ENCODE results near the gene PYGO2. TPM values are rescaled to one million over a fixed set of nuclear protein-coding genes. Genes with fewer than 3 reads are reported as not detected.

The PYGO2 gene
- total and polyA plus RNA-seq, 3 donors from 2014 or later, result 31.0 to 34.9 (median 33.2) TPM

DNA sequence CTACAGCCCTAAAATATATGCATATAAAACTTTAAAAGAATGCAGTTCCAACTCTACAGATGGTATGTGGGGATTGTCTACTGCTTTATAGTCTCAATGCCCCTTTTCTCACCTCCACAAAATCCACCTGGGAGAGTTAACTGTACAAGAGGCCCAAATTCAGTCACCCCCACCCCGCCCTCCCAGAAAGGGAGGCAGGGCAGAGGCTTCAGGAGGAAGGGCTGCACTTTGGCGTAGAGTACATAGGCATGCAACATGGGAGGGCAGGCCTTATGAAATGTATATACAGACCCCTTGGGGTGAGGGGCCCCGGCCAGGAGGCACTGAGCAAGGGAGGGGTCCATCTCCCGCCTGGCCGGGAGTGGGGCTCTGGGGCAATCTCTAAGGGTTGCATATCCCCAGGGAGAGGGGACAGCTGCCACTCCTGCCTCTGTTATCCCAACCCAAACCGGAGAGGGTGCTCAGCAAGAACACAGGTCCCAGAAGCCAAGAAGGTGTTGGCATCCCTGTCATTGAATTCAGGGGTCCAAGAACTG is 1.3 kb upstream of the PYGO2 start:
- peaks cover 15% of the 10 kb centered on the region for H3K4me1 ChIP-seq
- no peak for TF ChIP-seq POLR2A (IDR thresholded peaks at IDR 0.05)
- TF ChIP-seq CTCF (IDR thresholded peaks at IDR 0.05), result no peak
- no peaks in the 10 kb centered on the region for H3K36me3 ChIP-seq (ENCODE audit: low read depth, missing control alignments)
- 44 to 58% methylated on average over 6 of the region's 6 CpGs for WGBS, 2 donors
- H3K27me3 ChIP-seq, result no peaks in the 10 kb centered on the region
- intact Hi-C loops (cut with DNase I; ENCODE audit: low total_unique reads), result no loop called here
- peak overlapping the region in 1 of 2 donors; percentile 99 for H3K27ac ChIP-seq
- peak overlapping the region in 1 of 2 donors; percentile 93 for H3K4me3 ChIP-seq
- H3K9me3 ChIP-seq, result no peaks in the 10 kb centered on the region
- DNase-seq, result no peak

- peak overlapping the region; percentile 72 to 93 for H3K4me3 ChIP-seq
- H3K27me3 ChIP-seq, result no peaks in the 10 kb centered on the region
- intact Hi-C loops (cut with DNase I; ENCODE audit: low total_unique reads), result no loop called here
- WGBS, 2 donors, result 1 to 3% methylated on average over 20 to 25 of the region's 25 CpGs
- no peaks in the 10 kb centered on the region for H3K9me3 ChIP-seq
- H3K4me1 ChIP-seq, result peaks cover 15% of the 10 kb centered on the region
- peak overlapping the region; percentile 94 to 99 for H3K27ac ChIP-seq
- TF ChIP-seq CTCF (IDR thresholded peaks at IDR 0.05), result no peak
- no peak for TF ChIP-seq POLR2A (IDR thresholded peaks at IDR 0.05)
- DNase-seq, result peak; percentile 54
- no peaks in the 10 kb centered on the region for H3K36me3 ChIP-seq (ENCODE audit: low read depth, missing control alignments)
Observed at GRCh38 chr1:154962156-154962749, 671 bp upstream of the PYGO2 start.

DNA sequence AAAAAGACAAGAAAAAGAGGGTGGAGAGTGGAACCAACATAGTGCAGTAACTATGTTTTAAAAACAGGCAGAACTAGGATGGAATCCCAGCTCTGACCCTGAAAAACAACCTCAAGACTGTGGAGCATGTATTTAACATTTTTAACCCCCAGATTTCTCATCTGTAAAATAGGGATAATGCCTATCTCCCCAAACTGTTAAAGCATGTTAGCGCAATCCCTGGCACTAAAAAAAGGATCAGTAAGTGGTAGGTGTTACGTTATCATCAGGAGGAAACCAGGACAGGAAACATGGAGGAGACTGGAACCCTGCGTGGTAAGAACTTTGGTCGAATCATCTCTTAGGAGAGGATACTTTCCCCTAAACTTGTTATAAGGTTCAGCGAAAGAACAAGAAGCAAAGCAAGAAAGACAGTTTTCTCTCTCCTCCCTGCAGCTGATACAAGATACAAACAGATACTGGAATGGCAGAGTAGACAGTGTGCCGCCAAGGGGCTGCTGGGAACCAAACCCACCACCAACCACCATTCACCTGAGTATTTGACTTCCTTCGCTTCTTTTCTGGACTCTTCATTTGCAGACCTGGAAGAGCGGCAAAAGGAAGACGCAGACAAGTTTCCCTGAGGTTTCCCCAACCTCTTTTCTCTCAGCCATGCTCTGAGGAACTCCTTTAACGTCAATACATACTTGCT is 991 bp downstream of the PYGO2 start:
- no peaks in the 10 kb centered on the region for H3K9me3 ChIP-seq
- intact Hi-C loops (cut with DNase I; ENCODE audit: low total_unique reads), result no loop called here
- peaks cover 25% of the 10 kb centered on the region for H3K4me1 ChIP-seq
- no peaks in the 10 kb centered on the region for H3K27me3 ChIP-seq
- TF ChIP-seq POLR2A (IDR thresholded peaks at IDR 0.05), result no peak
- TF ChIP-seq CTCF (IDR thresholded peaks at IDR 0.05), result no peak
- no peaks in the 10 kb centered on the region for H3K36me3 ChIP-seq (ENCODE audit: low read depth, missing control alignments)
- H3K27ac ChIP-seq, result peak overlapping the region; percentile 94 to 99
- no peak for DNase-seq
- peak overlapping the region; percentile 72 to 93 for H3K4me3 ChIP-seq
- 23 to 25% methylated on average over 10 of the region's 10 CpGs for WGBS, 2 donors

DNA sequence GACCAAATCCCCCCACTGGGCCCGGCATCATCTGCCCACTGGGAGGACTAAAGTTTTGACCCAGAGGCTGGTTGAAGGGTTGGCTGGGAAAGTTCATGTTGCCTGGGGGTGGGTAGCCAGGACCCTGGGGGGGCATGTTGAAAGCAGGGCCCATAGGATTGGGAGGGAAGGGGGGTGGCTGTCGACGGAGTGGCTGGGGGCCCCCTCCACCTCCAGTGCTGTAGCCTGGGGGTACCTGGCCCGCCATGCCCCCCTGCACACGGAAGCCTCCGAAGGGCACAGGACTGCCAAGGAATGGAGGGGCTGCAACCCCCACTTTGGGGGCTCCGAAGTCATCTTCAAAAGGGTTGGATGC is 2.2 kb downstream of the PYGO2 start:
- no peak for DNase-seq
- H3K4me1 ChIP-seq, result peaks cover 37% of the 10 kb centered on the region
- no peaks in the 10 kb centered on the region for H3K27me3 ChIP-seq
- no peaks in the 10 kb centered on the region for H3K36me3 ChIP-seq (ENCODE audit: low read depth, missing control alignments)
- no peaks in the 10 kb centered on the region for H3K9me3 ChIP-seq
- TF ChIP-seq POLR2A (IDR thresholded peaks at IDR 0.05) (no peak), CTCF (IDR thresholded peaks at IDR 0.05) (no peak)
- no peak overlapping the region for H3K27ac ChIP-seq
- intact Hi-C loops (cut with DNase I; ENCODE audit: low total_unique reads), result no loop called here
- WGBS, 2 donors, result 85 to 89% methylated on average over 7 of the region's 7 CpGs
- no peak overlapping the region for H3K4me3 ChIP-seq

Measured in testis (tissue), 3 donors.